Naive B cell (primary cell): ENCODE measurements around the gene SRRM4. TPM values are rescaled to one million over a fixed set of nuclear protein-coding genes. Genes with fewer than 3 reads are reported as not detected.

Experiments
- ATAC-seq, 2 donors: fragments of 150-1000 bp; cut with Tn5 transposase; 2 replicates each; pipeline ENCODE4 v1.10.0; 2021; ENCODE audit warnings: low read depth in 2 of 2, mild to moderate bottlenecking in 2 of 2, moderate library complexity in 2 of 2
- DNase-seq: peaks from one replicate; pipeline ENCODE4 v3.0.0; 2022
- H3K27ac Mint-ChIP-seq, 6 donors: one replicate each; pipeline ENCODE4 v1.8.0; 2020 to 2022; ENCODE audit warnings: mild to moderate bottlenecking in 6 of 6, mixed read lengths in 6 of 6, moderate library complexity in 5 of 6, inconsistent platforms in 2 of 6
- H3K27me3 Mint-ChIP-seq, 3 donors: one replicate each; pipeline ENCODE4 v1.8.0; 2021 to 2022; ENCODE audit warnings: mixed read lengths in 3 of 3, mild to moderate bottlenecking in 1 of 3
- H3K36me3 Mint-ChIP-seq, 2 donors: one replicate each; pipeline ENCODE4 v1.8.0; 2020 to 2022; ENCODE audit warnings: mixed read lengths in 2 of 2, inconsistent platforms in 1 of 2, mild to moderate bottlenecking in 1 of 2
- H3K4me1 Mint-ChIP-seq, 3 donors: one replicate each; pipeline ENCODE4 v1.8.0; 2020 to 2022; ENCODE audit warnings: mixed read lengths in 3 of 3, inconsistent platforms in 1 of 3, mild to moderate bottlenecking in 1 of 3, moderate library complexity in 1 of 3
- H3K4me3 Mint-ChIP-seq, 8 donors: one replicate each; pipeline ENCODE4 v1.8.0; 2020 to 2022; ENCODE audit warnings: mild to moderate bottlenecking in 8 of 8, mixed read lengths in 8 of 8, moderate library complexity in 8 of 8, inconsistent platforms in 2 of 8
- H3K9me3 Mint-ChIP-seq, 7 donors: one replicate each; pipeline ENCODE4 v1.8.0; 2020 to 2022; ENCODE audit warnings: mixed read lengths in 7 of 7, mild to moderate bottlenecking in 5 of 7, inconsistent platforms in 2 of 7, moderate library complexity in 1 of 7
- polyA plus RNA-seq, 6 donors: library from polyadenylated mRNA; unstranded; fragments of 300-500 nt; fragmentation: Illumina TruSeq; gene quantifications; one replicate each; pipeline ENCODE4 v1.2.3, GENCODE V29; 2021; ENCODE audit warnings: low read depth in 6 of 6

The SRRM4 gene
- polyA plus RNA-seq, 6 donors from 2014 or later, result not detected

DNA sequence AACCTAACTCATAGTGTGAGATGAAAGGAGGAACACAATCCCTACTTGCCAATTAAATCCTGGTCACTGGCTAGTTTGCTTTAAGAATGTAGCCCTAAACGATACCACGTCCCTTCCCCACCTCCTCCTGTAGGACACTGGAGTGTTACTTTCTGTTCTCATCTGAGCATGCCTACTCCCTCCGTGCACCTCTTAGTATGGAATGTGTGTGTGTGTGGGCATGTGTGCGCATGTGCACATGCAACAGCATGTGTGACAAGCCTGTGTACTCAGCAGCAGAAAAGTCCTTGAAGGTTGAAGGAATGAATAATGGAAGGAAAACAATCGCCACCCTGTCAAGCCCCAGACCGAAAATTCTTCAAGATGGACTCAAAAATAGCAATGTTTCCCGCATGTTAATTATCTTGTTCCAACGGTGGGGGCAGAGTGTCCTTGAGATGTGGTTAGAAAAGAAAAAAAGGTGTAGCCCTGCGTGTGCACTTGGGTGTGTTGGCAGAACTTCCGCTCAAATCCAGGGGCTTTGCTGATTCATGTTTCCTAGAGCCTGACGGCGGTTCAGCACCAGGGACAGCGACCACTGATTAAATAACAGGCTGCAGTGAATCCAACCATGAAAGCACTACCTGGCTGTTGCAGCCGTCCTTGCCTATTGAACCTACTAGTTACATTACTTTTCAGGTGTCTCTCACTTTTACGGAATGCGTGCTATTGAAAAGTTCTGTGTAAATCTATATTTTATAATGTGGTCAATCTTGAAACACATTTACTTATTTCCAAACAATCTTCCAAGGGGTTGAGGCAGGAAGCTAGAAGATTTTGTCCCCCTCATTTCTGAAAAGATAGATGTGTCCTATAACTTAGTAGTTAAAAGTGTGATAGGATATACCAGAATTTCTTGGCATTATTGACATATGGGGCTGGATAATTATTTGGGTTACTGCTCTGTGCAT is 79.8 kb downstream of the SRRM4 start:
- Mint-ChIP-seq H3K4me1 (no peaks in the 10 kb centered on the region), H3K9me3 (peaks cover 0 to 15% (median 0%) of the 10 kb centered on the region in 7 donors), H3K27ac (no peak overlapping the region), H3K4me3 (peak overlapping the region in 1 of 8 donors; percentile 64), H3K27me3 (peaks cover 0 to 14% (median 7%) of the 10 kb centered on the region in 3 donors), H3K36me3 (no peaks in the 10 kb centered on the region)
- ATAC-seq, result no peak
- no peak for DNase-seq

DNA sequence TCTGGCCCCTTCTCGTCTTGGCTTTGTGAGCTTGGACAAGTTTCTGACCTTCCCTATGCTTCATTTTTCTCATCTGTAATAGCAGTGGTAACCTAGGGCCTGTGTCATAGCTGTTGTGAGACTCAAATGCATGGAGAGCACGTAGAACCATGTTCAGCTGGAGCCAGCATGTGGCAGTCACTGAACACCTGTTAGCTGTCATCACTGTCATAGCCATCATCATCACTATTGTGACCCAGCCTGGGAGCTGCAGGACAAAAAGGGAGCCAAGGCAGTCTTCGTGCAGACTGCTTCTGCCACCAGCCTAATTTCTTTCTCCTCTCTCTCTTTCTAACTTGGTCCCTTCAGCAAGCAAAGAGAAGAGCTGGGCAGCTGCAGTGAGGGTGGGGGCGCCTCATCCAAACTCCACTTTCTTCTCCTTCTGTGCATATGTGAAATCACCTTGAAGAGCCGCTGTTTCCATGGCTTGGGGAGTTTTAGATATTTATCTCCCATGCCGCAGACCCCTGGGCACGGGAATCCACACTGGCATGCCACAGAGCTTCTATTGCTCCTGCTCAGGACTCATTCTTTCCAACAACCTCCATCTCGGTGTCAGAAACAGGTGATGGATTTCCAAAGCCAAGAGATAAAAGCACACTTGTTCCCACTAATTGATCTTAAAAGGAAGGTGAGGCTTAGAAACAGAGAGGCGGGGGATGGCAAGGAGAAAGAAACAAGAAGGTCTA is 87.0 kb downstream of the SRRM4 start:
- Mint-ChIP-seq H3K4me3 (no peak overlapping the region), H3K9me3 (peaks cover 0 to 5% (median 0%) of the 10 kb centered on the region in 7 donors), H3K27me3 (peaks cover 0 to 10% (median 0%) of the 10 kb centered on the region in 3 donors), H3K4me1 (no peaks in the 10 kb centered on the region), H3K36me3 (no peaks in the 10 kb centered on the region), H3K27ac (peak overlapping the region in 2 of 6 donors; percentile 5 to 21)
- no peak for ATAC-seq
- DNase-seq, result no peak

DNA sequence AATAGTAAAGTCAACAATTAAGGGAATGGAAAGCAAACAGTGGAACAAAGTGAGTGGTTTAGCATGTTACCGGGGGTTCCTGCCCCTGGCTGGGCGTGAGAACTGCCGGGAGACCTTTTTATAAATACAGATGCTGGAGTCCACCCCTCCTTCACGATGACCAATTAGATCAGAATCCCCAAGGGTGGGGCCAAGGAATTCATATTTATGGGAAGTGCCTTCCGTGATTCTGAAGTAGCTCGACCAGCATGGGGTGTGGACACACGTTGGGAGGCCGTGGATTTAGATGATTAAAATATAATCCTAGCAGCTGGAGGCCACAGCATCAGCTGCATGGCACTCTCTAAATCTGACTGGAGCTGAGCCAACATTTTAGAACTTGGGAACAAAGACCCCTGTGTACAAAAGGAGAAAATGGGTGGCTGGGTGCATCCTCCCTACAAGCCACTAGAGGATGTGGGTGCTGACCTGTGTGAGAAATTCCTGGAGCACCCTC is 87.9 kb downstream of the SRRM4 start:
- H3K27me3 Mint-ChIP-seq, result peaks cover 0 to 10% (median 0%) of the 10 kb centered on the region in 3 donors
- H3K27ac Mint-ChIP-seq, result no peak overlapping the region
- no peak for ATAC-seq
- H3K4me3 Mint-ChIP-seq, result no peak overlapping the region
- DNase-seq, result no peak
- H3K4me1 Mint-ChIP-seq, result no peaks in the 10 kb centered on the region
- no peaks in the 10 kb centered on the region for H3K36me3 Mint-ChIP-seq
- H3K9me3 Mint-ChIP-seq, result peaks cover 0 to 5% (median 0%) of the 10 kb centered on the region in 7 donors

DNA sequence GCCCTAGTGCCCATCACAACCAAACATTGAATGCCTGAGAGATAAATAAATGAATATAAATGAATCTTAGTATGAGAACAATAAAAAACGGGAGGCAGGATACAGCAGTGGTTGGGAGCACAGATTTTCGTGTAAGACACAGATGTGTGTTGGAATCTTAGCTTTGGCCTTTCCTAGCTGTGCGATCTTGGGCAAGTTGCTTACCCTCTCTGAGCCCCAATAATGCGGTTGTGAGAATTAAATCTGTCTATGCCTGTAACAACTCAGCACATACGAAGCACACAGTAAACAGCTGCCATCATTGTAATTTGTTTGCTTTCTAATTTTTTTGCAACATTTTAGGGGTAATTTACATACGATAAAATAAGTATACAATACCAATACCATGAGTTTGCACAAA is 89.8 kb downstream of the SRRM4 start:
- Mint-ChIP-seq H3K9me3 (peaks cover 0 to 5% (median 0%) of the 10 kb centered on the region in 7 donors), H3K4me3 (no peak overlapping the region), H3K4me1 (no peaks in the 10 kb centered on the region), H3K36me3 (no peaks in the 10 kb centered on the region), H3K27ac (no peak overlapping the region), H3K27me3 (peaks cover 0 to 10% (median 0%) of the 10 kb centered on the region in 3 donors)
- DNase-seq (no peak), ATAC-seq (no peak)

DNA sequence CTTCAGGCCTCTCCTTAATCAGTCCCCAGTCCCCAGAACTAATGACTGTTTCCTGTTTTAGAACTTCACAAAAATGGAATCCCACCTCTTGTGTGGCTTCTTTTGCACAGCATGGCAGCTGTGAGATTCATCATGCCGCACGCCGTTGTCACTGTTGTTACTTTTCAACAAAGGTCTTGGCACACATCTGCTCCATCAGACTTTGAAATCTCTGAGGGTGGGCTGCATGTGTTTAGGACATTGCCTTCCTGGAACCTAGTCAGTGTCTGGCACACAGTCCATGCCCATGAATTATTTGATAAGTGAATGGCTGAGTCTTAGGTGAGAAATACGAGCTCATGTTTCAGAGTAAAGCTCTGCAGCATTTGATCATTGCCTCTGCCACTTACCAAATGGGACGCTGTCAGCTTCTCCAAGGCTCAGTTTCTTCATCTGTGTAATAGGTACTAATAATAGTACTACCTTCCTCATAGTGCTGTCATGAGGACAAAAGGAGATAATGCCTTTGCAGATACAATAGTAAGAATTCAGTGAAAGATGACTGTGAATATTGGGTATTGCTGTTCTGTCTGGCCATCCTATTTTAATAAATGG is 90.4 kb downstream of the SRRM4 start:
- ATAC-seq (no peak), DNase-seq (no peak)
- Mint-ChIP-seq H3K9me3 (peaks cover 0 to 5% (median 0%) of the 10 kb centered on the region in 7 donors), H3K27me3 (peaks cover 0 to 10% (median 0%) of the 10 kb centered on the region in 3 donors), H3K27ac (no peak overlapping the region), H3K4me1 (no peaks in the 10 kb centered on the region), H3K4me3 (no peak overlapping the region), H3K36me3 (no peaks in the 10 kb centered on the region)

DNA sequence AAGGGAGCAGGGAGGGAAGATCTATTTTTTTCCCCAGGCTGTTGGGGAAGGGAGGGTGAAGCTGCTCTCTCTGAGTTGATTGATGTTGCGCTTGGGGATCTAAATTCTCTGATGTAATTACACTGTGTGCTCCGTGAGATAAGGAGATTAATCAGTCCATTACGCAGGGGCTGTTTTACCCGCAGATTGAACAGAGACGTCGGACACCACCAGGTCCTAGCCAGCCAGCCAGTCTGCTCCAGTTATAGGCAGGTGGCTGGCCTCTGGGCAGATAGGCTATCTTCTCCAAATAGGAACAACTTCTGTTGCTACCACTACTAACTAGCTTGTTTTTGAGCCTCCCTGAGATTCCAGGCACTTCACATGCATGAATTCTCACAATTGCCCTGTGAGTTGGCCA is 91.1 kb downstream of the SRRM4 start:
- Mint-ChIP-seq H3K36me3 (no peaks in the 10 kb centered on the region), H3K27ac (no peak overlapping the region), H3K4me1 (no peaks in the 10 kb centered on the region), H3K27me3 (peaks cover 0 to 10% (median 0%) of the 10 kb centered on the region in 3 donors), H3K9me3 (peaks cover 0 to 5% (median 0%) of the 10 kb centered on the region in 7 donors), H3K4me3 (no peak overlapping the region)
- DNase-seq (no peak), ATAC-seq (no peak)

DNA sequence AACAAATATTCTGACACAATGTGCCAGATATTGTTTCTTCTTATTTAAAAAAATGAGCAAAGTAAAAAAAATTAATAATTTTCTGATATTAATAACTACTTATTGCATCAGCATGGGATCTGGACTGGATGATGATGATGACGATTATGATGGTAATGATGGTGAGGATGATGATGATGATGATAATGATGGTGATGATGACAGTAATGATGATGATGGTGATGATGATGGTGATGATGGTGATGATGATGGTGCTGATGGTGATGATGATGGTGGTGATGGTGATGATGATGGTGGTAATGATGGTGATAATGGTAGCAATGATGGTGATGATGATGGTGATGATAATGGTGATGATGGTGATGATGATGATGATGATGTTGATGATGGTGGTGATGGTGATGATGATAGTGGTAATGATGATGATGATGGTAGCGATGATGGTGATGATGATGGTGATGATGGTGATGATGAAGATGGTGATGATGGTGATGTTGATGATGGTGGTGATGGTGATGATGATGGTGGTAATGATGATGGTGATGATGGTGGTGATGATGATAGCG is 94.0 kb downstream of the SRRM4 start:
- Mint-ChIP-seq H3K27me3 (no peaks in the 10 kb centered on the region), H3K27ac (no peak overlapping the region), H3K4me1 (no peaks in the 10 kb centered on the region), H3K36me3 (no peaks in the 10 kb centered on the region), H3K9me3 (peaks cover 0 to 2% (median 0%) of the 10 kb centered on the region in 7 donors), H3K4me3 (no peak overlapping the region)
- no peak for DNase-seq
- no peak for ATAC-seq

DNA sequence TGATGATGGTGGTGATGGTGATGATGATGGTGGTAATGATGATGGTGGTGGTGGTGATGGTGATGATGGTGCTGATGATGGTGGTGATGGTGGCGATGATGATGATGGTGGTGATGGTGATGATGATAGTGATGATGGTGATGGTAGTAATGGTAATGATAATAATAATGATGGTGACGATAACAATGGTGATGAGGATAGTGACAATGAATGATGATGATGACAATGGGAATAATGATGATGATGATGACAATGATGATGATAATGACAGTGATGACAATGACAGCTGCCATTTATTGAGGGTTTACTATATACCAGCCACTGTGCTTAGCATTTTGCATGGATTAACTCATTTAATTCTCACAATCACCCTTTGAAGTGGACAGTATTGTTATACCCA is 94.6 kb downstream of the SRRM4 start:
- Mint-ChIP-seq H3K36me3 (no peaks in the 10 kb centered on the region), H3K9me3 (peaks cover 0 to 2% (median 0%) of the 10 kb centered on the region in 7 donors), H3K4me1 (no peaks in the 10 kb centered on the region), H3K27me3 (no peaks in the 10 kb centered on the region), H3K4me3 (no peak overlapping the region), H3K27ac (no peak overlapping the region)
- ATAC-seq (no peak), DNase-seq (no peak)

DNA sequence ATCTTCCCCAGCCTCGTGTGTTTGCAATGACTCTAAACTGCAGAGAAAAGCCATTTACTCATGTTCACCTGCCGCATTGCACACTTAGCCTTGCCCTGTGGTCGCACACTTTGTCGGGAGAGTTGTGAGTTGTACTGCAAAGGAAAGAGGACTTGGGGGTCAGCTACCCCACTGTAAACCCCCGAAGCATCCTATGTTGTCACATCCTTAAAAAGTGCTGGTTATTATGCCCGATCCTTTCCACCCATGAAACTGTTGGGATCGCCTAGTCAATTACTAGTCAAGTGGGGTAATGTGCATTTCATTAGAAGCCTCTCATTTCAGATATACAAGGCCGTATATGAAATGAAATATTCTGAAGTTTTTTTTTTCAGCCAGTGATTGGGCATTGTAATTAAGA is 98.2 kb downstream of the SRRM4 start:
- no peak for ATAC-seq
- Mint-ChIP-seq H3K27me3 (peaks cover 0 to 15% (median 14%) of the 10 kb centered on the region in 3 donors), H3K9me3 (peaks cover 0 to 2% (median 0%) of the 10 kb centered on the region in 7 donors), H3K27ac (no peak overlapping the region), H3K4me1 (no peaks in the 10 kb centered on the region), H3K4me3 (no peak overlapping the region), H3K36me3 (no peaks in the 10 kb centered on the region)
- no peak for DNase-seq

DNA sequence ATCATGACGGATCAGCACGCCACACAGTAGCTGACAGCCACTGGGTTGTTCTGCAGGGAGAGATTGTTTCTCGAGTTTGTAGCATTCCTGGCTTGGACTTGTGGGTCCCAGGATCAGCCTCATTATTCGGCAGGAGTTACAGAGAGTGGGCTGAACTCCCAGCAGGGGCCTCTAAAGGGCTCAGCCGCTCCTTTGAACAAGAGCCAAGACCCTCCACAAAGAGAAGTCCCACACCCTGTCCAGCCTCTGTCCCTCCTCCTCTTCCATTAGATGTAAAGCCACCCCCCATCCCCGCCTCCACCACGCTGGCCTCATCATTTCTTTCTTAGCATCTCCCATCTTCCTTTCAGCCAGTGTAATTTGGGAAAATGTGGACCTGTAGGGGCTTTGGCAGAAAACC is 100.7 kb downstream of the SRRM4 start:
- DNase-seq (no peak), ATAC-seq (no peak)
- Mint-ChIP-seq H3K36me3 (no peaks in the 10 kb centered on the region), H3K4me1 (no peaks in the 10 kb centered on the region), H3K27ac (no peak overlapping the region), H3K27me3 (peaks cover 0 to 17% (median 15%) of the 10 kb centered on the region in 3 donors), H3K9me3 (peaks cover 0 to 3% (median 0%) of the 10 kb centered on the region in 7 donors), H3K4me3 (no peak overlapping the region)

DNA sequence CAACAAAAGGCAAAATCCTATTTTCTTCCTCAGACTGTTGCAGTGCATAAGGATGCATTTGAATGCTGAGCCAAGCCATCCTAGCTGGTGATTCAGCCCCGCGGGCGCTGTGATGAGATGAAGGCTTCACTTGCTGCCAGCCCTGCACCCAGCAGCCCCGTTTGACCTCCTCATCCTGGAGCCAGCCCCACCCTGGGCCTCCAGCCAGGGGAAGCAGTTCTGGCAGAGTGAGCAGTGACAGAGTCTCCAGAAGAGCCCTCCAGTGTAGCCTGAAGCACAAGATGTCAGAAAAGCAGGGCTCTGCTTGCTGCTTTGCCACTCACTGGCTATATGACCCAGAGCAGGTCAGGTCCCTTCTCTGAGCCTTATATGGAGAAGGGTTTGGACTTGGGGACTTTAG is 101.2 kb downstream of the SRRM4 start:
- no peak overlapping the region for H3K4me3 Mint-ChIP-seq
- H3K27ac Mint-ChIP-seq, result no peak overlapping the region

DNA sequence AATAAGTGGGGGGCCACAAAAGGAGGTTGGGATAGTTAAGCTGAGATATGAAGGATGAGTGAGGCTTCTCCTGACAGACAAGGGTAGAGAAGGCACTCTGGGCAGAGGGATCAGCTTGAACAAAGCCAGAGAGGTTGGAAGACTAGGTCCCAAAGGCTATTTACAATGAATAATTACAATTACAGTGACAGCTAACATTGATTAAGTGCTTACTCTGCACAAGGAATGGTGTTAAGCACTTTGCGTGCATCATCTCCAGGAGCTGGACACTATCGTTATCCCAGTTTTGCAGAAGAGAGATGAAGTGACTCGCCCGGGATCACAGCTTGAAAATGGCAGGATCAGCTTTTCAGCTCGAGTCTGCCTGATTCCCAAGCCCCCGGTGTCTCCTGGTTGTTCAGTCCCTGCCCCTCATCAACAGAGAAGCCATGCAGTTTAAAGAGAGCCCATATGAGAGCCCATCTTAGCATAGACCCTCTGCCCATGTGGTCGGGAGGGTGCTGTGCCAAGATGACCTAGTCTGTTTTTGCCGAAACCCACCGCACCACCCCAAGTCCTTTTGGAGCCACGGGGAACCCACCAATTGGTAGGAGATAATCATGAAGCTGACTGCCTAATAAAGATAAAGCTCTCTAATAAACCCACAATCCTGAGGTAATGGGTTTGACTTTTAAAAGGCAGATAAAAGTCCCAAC is 107.5 kb downstream of the SRRM4 start:
- Mint-ChIP-seq H3K4me1 (no peaks in the 10 kb centered on the region), H3K27ac (no peak overlapping the region), H3K4me3 (no peak overlapping the region), H3K27me3 (peaks cover 2 to 20% (median 4%) of the 10 kb centered on the region in 3 donors), H3K36me3 (no peaks in the 10 kb centered on the region), H3K9me3 (peaks cover 0 to 8% (median 0%) of the 10 kb centered on the region in 7 donors)
- no peak for ATAC-seq
- no peak for DNase-seq

More for the DNA sequence above, 101.2 kb downstream of the SRRM4 start:
- Mint-ChIP-seq H3K4me1 (no peaks in the 10 kb centered on the region), H3K36me3 (no peaks in the 10 kb centered on the region), H3K9me3 (peaks cover 0 to 3% (median 0%) of the 10 kb centered on the region in 7 donors), H3K27me3 (peaks cover 0 to 17% (median 15%) of the 10 kb centered on the region in 3 donors)
- DNase-seq (no peak), ATAC-seq (no peak)
